GM23338 (cell line): Measurements from ENCODE around the gene MRFAP1. TPM values are rescaled to one million over a fixed set of nuclear protein-coding genes. Genes with fewer than 3 reads are reported as not detected.

ENCODE experiments used
- ATAC-seq: fragments of 200-7000 bp; cut with Tn5 transposase; 3 replicates; pipeline ENCODE4 v1.9.1; 2020
- DNase-seq: peaks from one replicate; pipeline ENCODE4 v3.0.0-alpha.2; 2015; ENCODE audit warnings: low spot score
- H2AFZ ChIP-seq: fragments of 200-600 bp; sonication (generic); 2 replicates; pipeline ENCODE4 v1.8.0; 2016; ENCODE audit warnings: antibody characterized with exemption, mild to moderate bottlenecking, moderate library complexity
- H3F3A ChIP-seq: fragments of 200-600 bp; sonication (generic); replicated peaks from 2 replicates; pipeline ENCODE4 v1.8.0; 2017; ENCODE audit warnings: antibody characterized with exemption, mixed run types, low read depth
- H3K27ac ChIP-seq: fragments of 200-600 bp; sonication (generic); 2 replicates; pipeline ENCODE4 v1.6.1; 2016; ENCODE audit warnings: low read depth
- H3K27me3 ChIP-seq: fragments of 200-600 bp; sonication (generic); 2 replicates; pipeline ENCODE4 v1.8.0; 2016; ENCODE audit warnings: mild to moderate bottlenecking, mixed run types, moderate library complexity; ENCODE audit not compliant: insufficient read depth
- H3K36me3 ChIP-seq: fragments of 200-600 bp; sonication (generic); 2 replicates; pipeline ENCODE4 v1.8.0; 2016; ENCODE audit warnings: mild to moderate bottlenecking; ENCODE audit not compliant: insufficient read depth
- H3K4me1 ChIP-seq: fragments of 200-600 bp; sonication (generic); 2 replicates; pipeline ENCODE4 v1.8.0; 2016; ENCODE audit warnings: mild to moderate bottlenecking, moderate library complexity; ENCODE audit not compliant: insufficient read depth
- H3K4me2 ChIP-seq: fragments of 200-600 bp; sonication (generic); 2 replicates; pipeline ENCODE4 v1.7.1; 2017; ENCODE audit warnings: mixed run types
- H3K4me3 ChIP-seq: fragments of 200-600 bp; sonication (generic); 2 replicates; pipeline ENCODE4 v1.6.1; 2016; ENCODE audit warnings: mixed run types
- H3K79me2 ChIP-seq: fragments of 200-600 bp; sonication (generic); replicated peaks from 2 replicates; pipeline ENCODE4 v1.8.0; 2017; ENCODE audit warnings: mild to moderate bottlenecking; ENCODE audit not compliant: insufficient read depth
- H3K9me2 ChIP-seq: fragments of 200-600 bp; sonication (generic); 2 replicates; pipeline ENCODE4 v1.8.0; 2017; ENCODE audit not compliant: insufficient read depth
- H4K20me1 ChIP-seq: fragments of 200-600 bp; sonication (generic); replicated peaks from 2 replicates; pipeline ENCODE4 v1.8.0; 2017; ENCODE audit warnings: mild to moderate bottlenecking; ENCODE audit not compliant: insufficient read depth
- H3K27ac Mint-ChIP-seq: 2 replicates; pipeline ENCODE4 v1.8.0; 2020; ENCODE audit warnings: inconsistent platforms, mild to moderate bottlenecking, moderate library complexity, mixed read lengths
- H3K27me3 Mint-ChIP-seq: 3 replicates; pipeline ENCODE4 v1.8.0; 2022; ENCODE audit warnings: low read depth, mild to moderate bottlenecking, moderate library complexity, mixed read lengths, inconsistent platforms; ENCODE audit not compliant: insufficient read depth, poor library complexity
- H3K36me3 Mint-ChIP-seq: 3 replicates; pipeline ENCODE4 v1.8.0; 2021; ENCODE audit warnings: low read depth, mild to moderate bottlenecking, inconsistent platforms, moderate library complexity, mixed read lengths
- H3K4me1 Mint-ChIP-seq: 3 replicates; pipeline ENCODE4 v1.8.0; 2020; ENCODE audit warnings: mild to moderate bottlenecking, inconsistent platforms, mixed read lengths
- H3K4me3 Mint-ChIP-seq: 3 replicates; pipeline ENCODE4 v1.8.0; 2021; ENCODE audit warnings: moderate library complexity, mild to moderate bottlenecking, inconsistent platforms, mixed read lengths
- H3K9me3 Mint-ChIP-seq: 3 replicates; pipeline ENCODE4 v1.8.0; 2020; ENCODE audit warnings: moderate library complexity, mild to moderate bottlenecking, inconsistent platforms, mixed read lengths
- CREB1 ChIP-seq: fragments of 250-450 bp; sonication (Bioruptor Pico); IDR thresholded peaks from 2 replicates; pipeline ENCODE4 v1.5.0; 2020; ENCODE audit warnings: low read depth, mild to moderate bottlenecking, moderate library complexity
- EZH2 ChIP-seq: fragments of 200-600 bp; sonication (generic); IDR thresholded peaks from one replicate; pipeline ENCODE4 v1.8.0; 2017; ENCODE audit warnings: antibody characterized with exemption, mild to moderate bottlenecking, low read depth; ENCODE audit not compliant: unreplicated experiment
- EZH2phosphoT487 ChIP-seq: fragments of 200-600 bp; sonication (generic); IDR thresholded peaks from one replicate; pipeline ENCODE4 v1.8.1; 2018; ENCODE audit warnings: antibody characterized with exemption; ENCODE audit not compliant: unreplicated experiment
- JUNB ChIP-seq: IDR thresholded peaks from one replicate; pipeline ENCODE4 v1.6.1; 2016; ENCODE audit warnings: antibody characterized with exemption; ENCODE audit not compliant: unreplicated experiment
- NANOG ChIP-seq: IDR thresholded peaks from 2 replicates; pipeline ENCODE4 v1.6.1; 2016; ENCODE audit warnings: antibody characterized with exemption, borderline replicate concordance
- POLR2AphosphoS5 ChIP-seq: IDR thresholded peaks from 2 replicates; pipeline ENCODE4 v1.6.1; 2016; ENCODE audit warnings: antibody characterized with exemption, low read depth
- REST ChIP-seq: IDR thresholded peaks from one replicate; pipeline ENCODE4 v1.6.1; 2018; ENCODE audit warnings: antibody characterized with exemption; ENCODE audit not compliant: unreplicated experiment
- STAT1 ChIP-seq: IDR thresholded peaks from one replicate; pipeline ENCODE4 v1.6.1; 2016; ENCODE audit warnings: antibody characterized with exemption; ENCODE audit not compliant: unreplicated experiment
- ZNF114 ChIP-seq: fragments of 250-450 bp; sonication (Bioruptor Pico); IDR thresholded peaks from 2 replicates; pipeline ENCODE4 v1.5.0; 2020; ENCODE audit warnings: mild to moderate bottlenecking, moderate library complexity
- ZNF331 ChIP-seq: fragments of 250-450 bp; sonication (Bioruptor Pico); IDR thresholded peaks from 2 replicates; pipeline ENCODE4 v1.5.0; 2020; ENCODE audit warnings: low read depth, mild to moderate bottlenecking, moderate library complexity
- polyA plus RNA-seq: library from polyadenylated mRNA; unstranded; fragments of >200 nt; fragmentation: Nextera tagmentation; extraction: Ambion mirVana; gene quantifications from 2 replicates; pipeline ENCODE4 v1.2.1, GENCODE V29; 2016
- total RNA-seq: library from RNA; depleted of rRNA; stranded (reverse); fragments of >200 nt; shearing (Covaris generic); gene quantifications from 2 replicates; pipeline ENCODE4 v1.2.3, GENCODE V29; 2014
- TF ChIP-seq, protein P1 (sequence below): fragments of 250-450 bp; sonication (Bioruptor Pico); IDR thresholded peaks from 2 replicates; pipeline ENCODE4 v1.5.0; 2020; ENCODE audit warnings: mild to moderate bottlenecking, moderate library complexity
- TF ChIP-seq, protein P2 (sequence below), 2 experiments: fragments of 200-600 bp in 1 of 2; sonication (generic) in 1 of 2; conservative IDR thresholded peaks; 2 replicates each; pipeline versions ENCODE4 v1.5.1 to v1.6.1; 2016 to 2017; ENCODE audit warnings: antibody characterized with exemption in 2 of 2, low read depth in 2 of 2, mild to moderate bottlenecking in 2 of 2, moderate library complexity in 1 of 2
- TF ChIP-seq, protein P3 (sequence below): IDR thresholded peaks from 2 replicates; pipeline ENCODE4 v1.6.1; 2016; ENCODE audit warnings: antibody characterized with exemption

MRFAP1 gene
- total and polyA plus RNA-seq, 2 experiments from 2014 or later = 154 to 288 TPM

DNA sequence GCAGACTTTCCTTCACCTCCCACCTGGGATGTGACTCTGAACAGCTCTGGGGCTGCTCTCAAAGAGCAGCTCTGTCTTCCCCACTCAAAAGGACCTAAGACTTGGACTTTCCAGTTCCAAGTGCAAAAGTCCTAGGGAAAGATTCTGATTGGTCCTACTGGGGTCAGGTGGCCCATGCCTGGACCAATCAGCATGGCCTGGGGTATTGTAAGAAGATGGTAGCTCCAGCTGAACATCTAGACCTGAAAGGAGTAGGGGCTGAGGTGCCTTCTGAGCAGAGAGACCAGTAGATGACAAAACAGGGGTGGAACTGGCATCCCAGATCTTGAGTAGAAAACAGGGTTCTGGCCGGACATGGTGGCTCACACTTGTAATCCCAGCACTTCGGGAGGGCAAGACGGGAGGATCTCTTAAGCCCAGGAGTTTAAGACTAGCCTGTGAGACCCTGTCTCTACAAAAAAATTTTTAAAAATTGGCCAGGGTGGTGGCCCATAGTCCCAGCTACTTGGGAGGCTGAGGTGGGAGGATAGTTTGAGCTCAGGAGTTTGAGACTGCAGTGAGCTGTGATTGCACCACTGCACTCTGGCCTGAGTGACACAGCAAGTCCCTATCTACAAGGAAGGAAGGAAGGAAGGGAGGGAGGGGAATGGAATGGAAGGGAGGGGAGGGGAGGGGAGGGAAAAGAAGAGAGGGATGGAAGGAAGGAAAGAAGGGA, 27.4 kb upstream of the MRFAP1 start:
- H3K9me2 ChIP-seq = no peaks in the 10 kb centered on the region
- H4K20me1 ChIP-seq = no peaks in the 10 kb centered on the region
- no peak for DNase-seq
- Mint-ChIP-seq H3K27ac (no peak overlapping the region), H3K27me3 (peaks cover 11% of the 10 kb centered on the region), H3K9me3 (no peaks in the 10 kb centered on the region), H3K4me3 (no peak overlapping the region), H3K4me1 (no peaks in the 10 kb centered on the region; the same call in 2 of the 3 replicates), H3K36me3 (peaks cover 10% of the 10 kb centered on the region; the same call in 2 of the 3 replicates)
- H3K4me3 ChIP-seq = no peak overlapping the region
- no peaks in the 10 kb centered on the region for H3K4me1 ChIP-seq
- H2AFZ ChIP-seq = no peak overlapping the region
- H3K36me3 ChIP-seq = no peaks in the 10 kb centered on the region
- TF ChIP-seq, protein P1, sequence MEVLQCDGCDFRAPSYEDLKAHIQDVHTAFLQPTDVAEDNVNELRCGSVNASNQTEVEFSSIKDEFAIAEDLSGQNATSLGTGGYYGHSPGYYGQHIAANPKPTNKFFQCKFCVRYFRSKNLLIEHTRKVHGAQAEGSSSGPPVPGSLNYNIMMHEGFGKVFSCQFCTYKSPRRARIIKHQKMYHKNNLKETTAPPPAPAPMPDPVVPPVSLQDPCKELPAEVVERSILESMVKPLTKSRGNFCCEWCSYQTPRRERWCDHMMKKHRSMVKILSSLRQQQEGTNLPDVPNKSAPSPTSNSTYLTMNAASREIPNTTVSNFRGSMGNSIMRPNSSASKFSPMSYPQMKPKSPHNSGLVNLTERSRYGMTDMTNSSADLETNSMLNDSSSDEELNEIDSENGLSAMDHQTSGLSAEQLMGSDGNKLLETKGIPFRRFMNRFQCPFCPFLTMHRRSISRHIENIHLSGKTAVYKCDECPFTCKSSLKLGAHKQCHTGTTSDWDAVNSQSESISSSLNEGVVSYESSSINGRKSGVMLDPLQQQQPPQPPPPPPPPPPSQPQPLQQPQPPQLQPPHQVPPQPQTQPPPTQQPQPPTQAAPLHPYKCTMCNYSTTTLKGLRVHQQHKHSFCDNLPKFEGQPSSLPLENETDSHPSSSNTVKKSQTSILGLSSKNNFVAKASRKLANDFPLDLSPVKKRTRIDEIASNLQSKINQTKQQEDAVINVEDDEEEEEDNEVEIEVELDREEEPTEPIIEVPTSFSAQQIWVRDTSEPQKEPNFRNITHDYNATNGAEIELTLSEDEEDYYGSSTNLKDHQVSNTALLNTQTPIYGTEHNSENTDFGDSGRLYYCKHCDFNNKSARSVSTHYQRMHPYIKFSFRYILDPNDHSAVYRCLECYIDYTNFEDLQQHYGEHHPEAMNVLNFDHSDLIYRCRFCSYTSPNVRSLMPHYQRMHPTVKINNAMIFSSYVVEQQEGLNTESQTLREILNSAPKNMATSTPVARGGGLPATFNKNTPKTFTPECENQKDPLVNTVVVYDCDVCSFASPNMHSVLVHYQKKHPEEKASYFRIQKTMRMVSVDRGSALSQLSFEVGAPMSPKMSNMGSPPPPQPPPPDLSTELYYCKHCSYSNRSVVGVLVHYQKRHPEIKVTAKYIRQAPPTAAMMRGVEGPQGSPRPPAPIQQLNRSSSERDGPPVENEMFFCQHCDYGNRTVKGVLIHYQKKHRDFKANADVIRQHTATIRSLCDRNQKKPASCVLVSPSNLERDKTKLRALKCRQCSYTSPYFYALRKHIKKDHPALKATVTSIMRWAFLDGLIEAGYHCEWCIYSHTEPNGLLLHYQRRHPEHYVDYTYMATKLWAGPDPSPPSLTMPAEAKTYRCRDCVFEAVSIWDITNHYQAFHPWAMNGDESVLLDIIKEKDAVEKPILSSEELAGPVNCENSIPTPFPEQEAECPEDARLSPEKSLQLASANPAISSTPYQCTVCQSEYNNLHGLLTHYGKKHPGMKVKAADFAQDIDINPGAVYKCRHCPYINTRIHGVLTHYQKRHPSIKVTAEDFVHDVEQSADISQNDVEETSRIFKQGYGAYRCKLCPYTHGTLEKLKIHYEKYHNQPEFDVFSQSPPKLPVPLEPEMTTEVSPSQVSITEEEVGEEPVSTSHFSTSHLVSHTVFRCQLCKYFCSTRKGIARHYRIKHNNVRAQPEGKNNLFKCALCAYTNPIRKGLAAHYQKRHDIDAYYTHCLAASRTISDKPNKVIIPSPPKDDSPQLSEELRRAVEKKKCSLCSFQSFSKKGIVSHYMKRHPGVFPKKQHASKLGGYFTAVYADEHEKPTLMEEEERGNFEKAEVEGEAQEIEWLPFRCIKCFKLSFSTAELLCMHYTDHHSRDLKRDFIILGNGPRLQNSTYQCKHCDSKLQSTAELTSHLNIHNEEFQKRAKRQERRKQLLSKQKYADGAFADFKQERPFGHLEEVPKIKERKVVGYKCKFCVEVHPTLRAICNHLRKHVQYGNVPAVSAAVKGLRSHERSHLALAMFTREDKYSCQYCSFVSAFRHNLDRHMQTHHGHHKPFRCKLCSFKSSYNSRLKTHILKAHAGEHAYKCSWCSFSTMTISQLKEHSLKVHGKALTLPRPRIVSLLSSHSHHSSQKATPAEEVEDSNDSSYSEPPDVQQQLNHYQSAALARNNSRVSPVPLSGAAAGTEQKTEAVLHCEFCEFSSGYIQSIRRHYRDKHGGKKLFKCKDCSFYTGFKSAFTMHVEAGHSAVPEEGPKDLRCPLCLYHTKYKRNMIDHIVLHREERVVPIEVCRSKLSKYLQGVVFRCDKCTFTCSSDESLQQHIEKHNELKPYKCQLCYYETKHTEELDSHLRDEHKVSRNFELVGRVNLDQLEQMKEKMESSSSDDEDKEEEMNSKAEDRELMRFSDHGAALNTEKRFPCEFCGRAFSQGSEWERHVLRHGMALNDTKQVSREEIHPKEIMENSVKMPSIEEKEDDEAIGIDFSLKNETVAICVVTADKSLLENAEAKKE (CRISPR knock-in tag) = no peak
- no peak for TF ChIP-seq POLR2AphosphoS5
- TF ChIP-seq NANOG = no peak
- no peak for TF ChIP-seq ZNF114 (CRISPR knock-in tag)
- TF ChIP-seq, protein P2, sequence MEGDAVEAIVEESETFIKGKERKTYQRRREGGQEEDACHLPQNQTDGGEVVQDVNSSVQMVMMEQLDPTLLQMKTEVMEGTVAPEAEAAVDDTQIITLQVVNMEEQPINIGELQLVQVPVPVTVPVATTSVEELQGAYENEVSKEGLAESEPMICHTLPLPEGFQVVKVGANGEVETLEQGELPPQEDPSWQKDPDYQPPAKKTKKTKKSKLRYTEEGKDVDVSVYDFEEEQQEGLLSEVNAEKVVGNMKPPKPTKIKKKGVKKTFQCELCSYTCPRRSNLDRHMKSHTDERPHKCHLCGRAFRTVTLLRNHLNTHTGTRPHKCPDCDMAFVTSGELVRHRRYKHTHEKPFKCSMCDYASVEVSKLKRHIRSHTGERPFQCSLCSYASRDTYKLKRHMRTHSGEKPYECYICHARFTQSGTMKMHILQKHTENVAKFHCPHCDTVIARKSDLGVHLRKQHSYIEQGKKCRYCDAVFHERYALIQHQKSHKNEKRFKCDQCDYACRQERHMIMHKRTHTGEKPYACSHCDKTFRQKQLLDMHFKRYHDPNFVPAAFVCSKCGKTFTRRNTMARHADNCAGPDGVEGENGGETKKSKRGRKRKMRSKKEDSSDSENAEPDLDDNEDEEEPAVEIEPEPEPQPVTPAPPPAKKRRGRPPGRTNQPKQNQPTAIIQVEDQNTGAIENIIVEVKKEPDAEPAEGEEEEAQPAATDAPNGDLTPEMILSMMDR (conservative IDR thresholded peaks at IDR 0.05; ENCODE audit: low read depth in 2 of 2) = no peak
- no peak for TF ChIP-seq JUNB
- TF ChIP-seq REST = no peak
- no peak for TF ChIP-seq CREB1 (CRISPR knock-in tag)
- TF ChIP-seq EZH2phosphoT487 = no peak
- TF ChIP-seq, protein P3, sequence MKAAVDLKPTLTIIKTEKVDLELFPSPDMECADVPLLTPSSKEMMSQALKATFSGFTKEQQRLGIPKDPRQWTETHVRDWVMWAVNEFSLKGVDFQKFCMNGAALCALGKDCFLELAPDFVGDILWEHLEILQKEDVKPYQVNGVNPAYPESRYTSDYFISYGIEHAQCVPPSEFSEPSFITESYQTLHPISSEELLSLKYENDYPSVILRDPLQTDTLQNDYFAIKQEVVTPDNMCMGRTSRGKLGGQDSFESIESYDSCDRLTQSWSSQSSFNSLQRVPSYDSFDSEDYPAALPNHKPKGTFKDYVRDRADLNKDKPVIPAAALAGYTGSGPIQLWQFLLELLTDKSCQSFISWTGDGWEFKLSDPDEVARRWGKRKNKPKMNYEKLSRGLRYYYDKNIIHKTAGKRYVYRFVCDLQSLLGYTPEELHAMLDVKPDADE = no peak
- no peak for TF ChIP-seq ZNF331 (CRISPR knock-in tag)
- no peak for TF ChIP-seq STAT1
- no peak for TF ChIP-seq EZH2
- H3K4me2 ChIP-seq = no peak overlapping the region
- H3F3A ChIP-seq = no peaks in the 10 kb centered on the region
- no peak overlapping the region for H3K27ac ChIP-seq
- no peak for ATAC-seq
- no peaks in the 10 kb centered on the region for H3K79me2 ChIP-seq
- no peaks in the 10 kb centered on the region for H3K27me3 ChIP-seq
